Upper lobe of left lung (tissue), 4 donors: ENCODE measurements around the gene NT5DC2.
A peak's percentile ranks its signal among the peaks of the same experiment; 100 is the strongest.

Experiments used
- CTCF ChIP-seq, 6 experiments: fragments of 450-650 bp in 4 of 6; fragments of 200-600 bp in 2 of 6; sonication (generic) in 2 of 6; IDR thresholded peaks; one replicate each; pipeline ENCODE4 v1.5.1; 2016 to 2019; ENCODE audit warnings: antibody characterized with exemption in 6 of 6
- EP300 ChIP-seq, 4 donors: sonication (generic); formaldehyde crosslinking; IDR thresholded peaks; one replicate each; pipeline ENCODE4 v1.5.1; 2017; ENCODE audit warnings: antibody characterized with exemption in 4 of 4, control low read depth in 2 of 4
- POLR2A ChIP-seq, 4 donors: fragments of 450-650 bp; IDR thresholded peaks; one replicate each; pipeline ENCODE4 v1.5.1; 2016 to 2017; ENCODE audit warnings: antibody characterized with exemption in 4 of 4, mild to moderate bottlenecking in 2 of 4
- POLR2AphosphoS5 ChIP-seq, 2 donors: sonication (generic); formaldehyde crosslinking; IDR thresholded peaks; one replicate each; pipeline ENCODE4 v1.5.1; 2017; ENCODE audit warnings: antibody characterized with exemption in 2 of 2

GRCh38 chr3:52490939-52491526 lies 42.6 kb downstream of the NT5DC2 start:
- peak in 1 of 4 donors; percentile 19 for TF ChIP-seq POLR2A (IDR thresholded peaks at IDR 0.05)
- no peak for TF ChIP-seq CTCF (IDR thresholded peaks at IDR 0.05)
- peak in 1 of 2 donors; percentile 4 for TF ChIP-seq POLR2AphosphoS5 (IDR thresholded peaks at IDR 0.05)
- TF ChIP-seq EP300 (IDR thresholded peaks at IDR 0.05) = no peak
